NCI-H146 treated with DMSO at 0.1 percent for 48 hours (cell line): ENCODE measurements around the gene RBM33.
"Not testable (repeated sequence)": the region's sequence is repeated elsewhere in the genome, so short reads cannot be mapped to it uniquely, and the experiment has no call there.

Source experiments
- DNase-seq: peaks from one replicate; lab custom pipeline; 2025; ENCODE audit not compliant: unreplicated experiment; lab: John Stamatoyannopoulos, UW

RBM33 gene

DNA sequence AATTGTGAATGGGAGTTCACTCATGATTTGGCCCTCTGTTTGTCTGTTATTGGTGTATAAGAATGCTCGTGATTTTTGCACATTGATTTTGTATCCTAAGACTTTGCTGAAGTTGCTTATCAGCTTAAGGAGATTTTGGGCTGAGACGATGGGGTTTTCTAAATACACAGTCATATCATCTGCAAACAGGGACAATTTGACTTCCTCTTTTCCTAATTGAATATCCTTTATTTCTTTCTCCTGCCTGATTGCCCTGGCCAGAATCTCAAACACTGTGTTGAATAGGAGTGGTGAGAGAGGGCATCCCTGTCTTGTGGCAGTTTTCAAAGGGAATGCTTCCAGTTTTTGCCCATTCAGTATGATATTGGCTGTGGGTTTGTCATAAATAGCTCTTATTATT, 43.8 kb downstream of the RBM33 start:
- DNase-seq: not testable (repeated sequence)

DNA sequence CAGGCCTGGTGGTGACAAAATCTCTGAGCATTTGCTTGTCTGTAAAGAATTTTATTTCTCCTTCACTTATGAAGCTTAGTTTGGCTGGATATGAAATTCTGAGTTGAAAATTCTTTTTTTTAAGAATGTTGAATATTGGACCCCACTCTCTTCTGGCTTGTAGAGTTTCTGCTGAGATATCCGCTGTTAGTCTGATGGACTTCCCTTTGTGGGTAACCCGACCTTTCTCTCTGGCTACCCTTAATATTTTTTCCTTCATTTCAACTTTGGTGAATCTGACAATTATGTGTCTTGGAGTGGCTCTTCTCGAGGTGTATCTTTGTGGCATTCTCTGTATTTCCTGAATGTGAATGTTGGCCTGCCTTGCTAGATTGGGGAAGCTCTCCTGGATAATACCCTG, 46.2 kb downstream of the RBM33 start:
- not testable (repeated sequence) for DNase-seq

- no peak for DNase-seq
Observed at GRCh38 chr7:155692317-155692716, 47.9 kb downstream of the RBM33 start.

GRCh38 chr7:155693826-155694225, 49.4 kb downstream of the RBM33 start:
- no peak for DNase-seq

- DNase-seq: no peak
Observed at GRCh38 chr7:155694851-155695250, 50.4 kb downstream of the RBM33 start.

DNA sequence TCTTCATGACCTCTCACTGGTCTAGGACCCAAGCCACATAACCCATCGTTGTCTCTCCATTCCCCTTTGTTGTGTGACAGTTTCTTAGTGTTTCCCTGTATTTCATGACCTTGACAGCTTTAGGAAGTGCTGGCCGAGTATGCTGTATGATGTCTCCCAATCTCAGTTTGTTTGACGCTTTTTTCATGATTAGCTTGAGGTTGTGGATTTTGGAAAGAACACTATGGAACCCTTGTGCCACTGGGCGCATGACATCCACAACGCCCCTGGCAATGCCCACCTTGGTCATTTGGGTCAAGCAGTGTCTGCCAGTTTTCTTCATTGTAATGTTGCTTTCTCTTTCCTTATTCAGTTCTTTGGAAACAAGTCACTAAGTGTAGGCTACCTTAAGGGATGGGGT, 52.3 kb downstream of the RBM33 start:
- DNase-seq: no peak

GRCh38 chr7:155698633-155699032, 54.2 kb downstream of the RBM33 start:
- no peak for DNase-seq

DNA sequence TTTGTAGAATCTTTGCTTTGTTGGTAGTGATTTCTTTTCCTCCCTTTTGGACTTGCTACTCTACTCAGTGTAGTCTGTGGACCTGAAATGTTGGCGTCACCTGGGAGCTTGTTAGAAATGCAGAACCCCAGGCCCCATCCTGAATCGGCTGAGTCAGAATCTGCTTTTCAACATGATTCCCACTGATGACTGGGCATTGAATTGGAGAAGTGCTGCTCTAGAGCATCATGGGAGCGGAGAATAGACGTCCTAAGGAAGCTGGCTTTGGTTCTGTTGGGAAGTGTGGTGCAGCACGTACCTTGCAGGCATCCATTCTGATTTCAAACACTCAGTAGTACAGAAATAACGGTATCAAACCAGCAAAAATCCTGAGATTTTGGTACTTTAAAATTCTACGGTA, 54.7 kb downstream of the RBM33 start:
- DNase-seq: no peak

- DNase-seq: no peak
Observed at GRCh38 chr7:155700847-155701246, 56.4 kb downstream of the RBM33 start.

- no peak for DNase-seq
Observed at GRCh38 chr7:155701972-155702544, 57.6 kb downstream of the RBM33 start.

DNA sequence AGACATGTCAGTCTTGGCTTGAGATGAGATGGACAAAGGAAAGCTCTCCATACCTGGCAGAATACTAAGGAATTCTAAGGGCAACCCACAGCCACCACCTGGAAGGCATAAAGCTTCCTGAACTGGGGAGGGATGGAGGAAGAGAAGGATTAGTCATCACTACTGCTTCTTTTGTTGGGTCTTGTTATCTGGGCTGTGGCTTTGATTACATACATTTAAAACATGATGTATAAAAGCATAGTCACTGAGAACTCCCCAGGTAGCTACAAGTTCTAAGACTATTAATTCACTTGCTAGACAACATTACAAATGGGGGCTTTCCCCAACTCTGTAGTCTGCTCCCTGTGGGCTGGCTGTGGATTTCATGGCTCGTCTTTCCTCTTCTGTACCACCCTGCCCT, 58.2 kb downstream of the RBM33 start:
- no peak for DNase-seq

GRCh38 chr7:155705623-155706360, 61.3 kb downstream of the RBM33 start:
- DNase-seq: no peak

GRCh38 chr7:155706376-155706775, 61.9 kb downstream of the RBM33 start:
- DNase-seq: no peak

DNA sequence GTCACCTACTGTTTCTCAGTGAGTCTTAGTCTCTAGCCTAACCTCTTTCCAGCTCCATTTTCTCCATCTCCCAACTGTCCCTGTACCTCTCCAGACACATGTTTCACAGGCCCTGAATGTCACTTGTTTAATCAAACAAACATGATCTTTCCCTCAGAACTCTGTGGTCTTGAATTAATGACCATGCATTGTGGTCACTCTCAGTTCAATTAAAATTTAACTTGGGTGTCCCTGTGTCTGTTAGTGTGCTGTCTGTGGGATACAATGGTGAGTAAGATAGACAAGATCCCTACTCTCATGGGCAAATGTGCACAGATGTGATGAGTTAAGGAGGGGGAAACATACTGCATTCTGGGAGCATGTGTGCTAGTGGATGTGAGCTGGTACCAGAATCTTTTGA, 65.0 kb downstream of the RBM33 start:
- no peak for DNase-seq

DNA sequence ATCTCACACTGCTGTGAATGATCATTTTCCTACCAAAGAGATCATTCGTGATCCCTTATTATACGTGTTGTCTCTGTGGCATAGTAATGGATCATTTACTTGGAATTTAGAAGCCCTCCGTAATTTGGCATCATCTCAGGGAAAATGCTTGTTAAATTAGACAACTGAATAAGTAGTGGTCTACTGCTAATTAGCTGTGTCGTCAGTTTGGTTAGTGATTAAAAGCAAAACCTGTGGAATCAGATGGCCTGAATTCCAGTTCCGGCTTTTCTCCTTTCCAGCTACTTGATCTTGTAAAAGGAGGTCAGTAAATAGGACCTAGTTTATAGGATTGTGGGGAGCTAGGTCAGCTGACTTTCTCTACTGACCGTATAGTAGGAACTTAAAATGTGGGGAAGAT, 65.6 kb downstream of the RBM33 start:
- no peak for DNase-seq

- DNase-seq: no peak
Observed at GRCh38 chr7:155710530-155710929, 66.1 kb downstream of the RBM33 start.

GRCh38 chr7:155711081-155711480, 66.6 kb downstream of the RBM33 start:
- no peak for DNase-seq

- no peak for DNase-seq
Observed at GRCh38 chr7:155713384-155713783, 68.9 kb downstream of the RBM33 start.

- no peak for DNase-seq
Observed at GRCh38 chr7:155714702-155715101, 70.2 kb downstream of the RBM33 start.

DNA sequence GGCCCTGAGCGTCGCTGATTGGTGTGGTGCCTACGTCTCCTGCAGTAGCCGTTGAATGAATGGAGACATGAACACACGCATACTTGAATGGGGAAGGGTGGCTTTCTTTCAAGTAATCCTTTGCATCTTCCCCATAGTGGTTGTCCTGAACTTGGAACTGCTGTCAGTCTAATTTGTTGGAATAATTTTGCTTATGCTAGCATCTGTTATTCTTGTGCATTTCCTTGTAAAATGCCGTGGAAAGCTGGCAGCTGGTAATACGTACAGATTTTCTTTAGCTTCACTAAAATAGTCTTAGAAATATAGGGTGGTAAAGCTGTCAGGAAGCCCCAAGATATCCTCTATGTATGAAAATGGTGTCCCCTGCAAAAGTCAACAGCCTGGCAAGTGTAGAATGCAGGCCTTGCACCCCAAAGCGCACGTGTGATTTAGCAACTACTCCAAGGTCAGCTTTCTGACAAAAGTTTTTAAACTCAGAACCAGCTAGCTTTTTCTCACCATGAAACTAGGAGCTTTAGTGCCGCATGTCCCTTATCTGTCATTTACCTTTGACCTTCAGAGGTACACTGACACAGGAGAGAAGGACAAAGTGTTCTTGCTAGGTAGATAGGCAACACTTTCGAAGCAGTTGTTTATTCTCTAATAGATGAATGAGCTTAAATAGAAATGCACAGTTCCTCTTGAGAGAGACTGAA, 70.8 kb downstream of the RBM33 start:
- DNase-seq: no peak

DNA sequence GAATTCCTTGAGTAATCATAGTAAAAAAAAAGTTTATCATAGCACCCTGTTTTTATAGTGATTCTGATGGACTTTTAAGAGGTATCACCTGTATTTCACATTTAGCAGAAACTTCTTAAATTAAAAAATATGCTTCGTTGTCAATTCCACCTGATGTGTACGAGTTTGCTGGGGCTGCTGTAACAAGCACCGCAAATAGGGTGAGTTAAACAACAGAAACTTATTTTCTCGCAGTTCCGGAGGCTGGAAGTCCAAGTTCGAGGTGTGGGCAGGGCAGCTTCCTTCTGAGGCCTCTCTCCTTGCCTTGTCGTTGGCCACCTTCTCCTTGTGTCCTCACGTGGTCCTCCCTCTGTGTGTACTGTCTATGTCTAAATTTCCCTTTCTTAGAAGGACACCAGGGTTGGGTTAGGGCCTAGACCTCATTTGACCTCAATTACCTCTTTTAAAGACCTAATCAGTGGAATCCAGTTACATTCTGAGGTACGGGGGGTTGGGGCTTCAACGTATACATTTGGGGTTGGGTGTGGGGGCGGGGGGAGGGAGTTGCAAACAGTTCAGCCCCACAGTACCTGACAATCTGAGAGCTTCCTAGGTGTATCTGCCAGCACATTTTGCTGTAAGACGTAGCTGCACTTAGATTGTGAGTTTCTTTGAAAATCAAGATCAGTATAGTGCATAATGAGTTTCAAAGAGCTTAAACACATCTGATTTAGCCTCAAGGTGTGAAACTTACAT, 72.7 kb downstream of the RBM33 start:
- DNase-seq: no peak

- no peak for DNase-seq
Observed at GRCh38 chr7:155721056-155721455, 76.6 kb downstream of the RBM33 start.
